Measurements from ENCODE around the gene ZNF597.

DNA sequence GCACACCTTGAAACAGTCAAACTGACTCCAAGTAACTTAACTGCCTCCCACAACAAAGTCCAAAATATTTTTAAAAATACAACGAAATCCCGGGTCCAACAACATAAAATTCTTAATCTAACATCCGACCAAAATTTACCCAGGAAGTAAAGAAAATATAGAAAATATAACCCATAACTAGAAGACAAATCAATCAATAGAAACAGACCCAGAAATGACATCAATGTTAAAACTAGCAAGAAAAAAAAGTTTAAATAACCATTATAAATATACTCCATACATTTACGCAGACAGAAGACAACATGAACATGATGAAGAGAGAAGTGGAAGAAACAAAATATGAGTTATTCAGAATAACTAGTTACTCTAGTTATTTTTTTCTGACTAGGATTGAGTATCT is 3.7 kb downstream of the ZNF597 start:
- TF ChIP-seq, protein P1, sequence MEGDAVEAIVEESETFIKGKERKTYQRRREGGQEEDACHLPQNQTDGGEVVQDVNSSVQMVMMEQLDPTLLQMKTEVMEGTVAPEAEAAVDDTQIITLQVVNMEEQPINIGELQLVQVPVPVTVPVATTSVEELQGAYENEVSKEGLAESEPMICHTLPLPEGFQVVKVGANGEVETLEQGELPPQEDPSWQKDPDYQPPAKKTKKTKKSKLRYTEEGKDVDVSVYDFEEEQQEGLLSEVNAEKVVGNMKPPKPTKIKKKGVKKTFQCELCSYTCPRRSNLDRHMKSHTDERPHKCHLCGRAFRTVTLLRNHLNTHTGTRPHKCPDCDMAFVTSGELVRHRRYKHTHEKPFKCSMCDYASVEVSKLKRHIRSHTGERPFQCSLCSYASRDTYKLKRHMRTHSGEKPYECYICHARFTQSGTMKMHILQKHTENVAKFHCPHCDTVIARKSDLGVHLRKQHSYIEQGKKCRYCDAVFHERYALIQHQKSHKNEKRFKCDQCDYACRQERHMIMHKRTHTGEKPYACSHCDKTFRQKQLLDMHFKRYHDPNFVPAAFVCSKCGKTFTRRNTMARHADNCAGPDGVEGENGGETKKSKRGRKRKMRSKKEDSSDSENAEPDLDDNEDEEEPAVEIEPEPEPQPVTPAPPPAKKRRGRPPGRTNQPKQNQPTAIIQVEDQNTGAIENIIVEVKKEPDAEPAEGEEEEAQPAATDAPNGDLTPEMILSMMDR (IDR thresholded peaks at IDR 0.05): no peak
- TF ChIP-seq POLR2A (IDR thresholded peaks at IDR 0.05): no peak
